ENCODE measurements around the gene NRXN2.

Gene NRXN2

DNA sequence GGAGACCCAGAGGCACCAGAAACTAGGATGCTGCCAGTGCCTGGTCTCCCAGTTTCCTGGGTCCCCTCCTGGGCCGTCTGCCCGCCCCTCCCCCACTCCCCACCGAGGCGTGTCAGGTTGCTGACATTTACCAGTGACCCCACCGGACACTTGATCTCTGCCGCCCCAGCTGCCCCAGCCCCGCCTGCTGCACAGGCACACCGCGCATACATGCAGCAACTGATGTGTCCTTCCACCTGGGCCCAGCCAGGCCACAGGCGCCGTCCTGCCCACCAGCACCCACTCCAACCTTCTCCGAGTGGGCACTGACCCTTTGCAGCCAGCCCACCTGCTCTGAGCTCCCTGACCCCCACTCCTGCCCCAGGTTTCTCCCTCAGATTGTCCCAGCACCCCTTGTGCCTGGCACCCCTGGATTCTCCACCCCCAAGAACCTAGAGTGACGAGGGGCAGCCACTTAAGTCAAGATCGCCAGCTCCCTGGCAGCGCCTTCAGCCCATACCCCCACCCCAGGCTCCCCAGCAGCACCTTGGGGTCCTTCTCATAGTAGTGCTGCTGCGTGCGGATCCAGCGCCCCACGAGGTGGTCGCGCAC, 36.2 kb upstream of the NRXN2 start:
- DNase-seq (ENCODE audit: low read depth in 2 of 2), result no peak

DNA sequence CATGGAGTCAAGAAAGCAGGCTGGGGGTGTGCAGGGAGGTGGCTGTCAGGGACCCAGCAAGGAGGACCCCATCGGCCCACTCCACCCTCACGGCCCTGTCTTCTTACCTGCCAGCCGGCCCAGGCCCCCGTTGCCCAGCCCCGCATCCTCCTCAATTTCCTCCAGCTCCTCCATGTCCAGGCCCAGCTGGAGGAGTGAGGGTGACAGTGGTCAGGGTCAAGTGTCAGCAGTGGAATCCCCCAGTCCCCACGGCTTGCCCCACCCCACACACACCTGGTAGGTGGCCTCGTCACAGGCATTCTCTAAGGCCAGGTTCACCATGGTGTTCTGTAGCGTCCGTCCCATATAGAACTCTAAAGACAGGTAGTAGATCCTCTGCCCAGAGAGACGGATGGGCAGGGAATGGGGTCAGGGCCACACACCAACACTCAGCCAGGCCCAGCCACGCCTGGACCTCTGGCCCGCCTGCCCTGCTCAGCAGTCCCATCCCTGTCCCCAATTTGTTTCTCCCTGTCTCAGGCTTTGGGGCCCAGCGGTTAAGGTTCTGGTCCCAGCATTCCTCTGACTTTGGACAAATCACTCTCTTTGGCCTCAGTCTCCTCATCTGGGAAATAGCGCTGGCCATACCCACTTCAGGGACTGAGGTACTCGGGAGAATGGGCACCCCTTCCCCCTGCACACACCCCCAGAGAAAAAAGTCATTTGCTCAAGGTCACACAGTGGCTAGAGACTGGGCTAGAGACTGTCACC, 35.5 kb upstream of the NRXN2 start:
- DNase-seq (ENCODE audit: low read depth in 2 of 2), result no peak

DNA sequence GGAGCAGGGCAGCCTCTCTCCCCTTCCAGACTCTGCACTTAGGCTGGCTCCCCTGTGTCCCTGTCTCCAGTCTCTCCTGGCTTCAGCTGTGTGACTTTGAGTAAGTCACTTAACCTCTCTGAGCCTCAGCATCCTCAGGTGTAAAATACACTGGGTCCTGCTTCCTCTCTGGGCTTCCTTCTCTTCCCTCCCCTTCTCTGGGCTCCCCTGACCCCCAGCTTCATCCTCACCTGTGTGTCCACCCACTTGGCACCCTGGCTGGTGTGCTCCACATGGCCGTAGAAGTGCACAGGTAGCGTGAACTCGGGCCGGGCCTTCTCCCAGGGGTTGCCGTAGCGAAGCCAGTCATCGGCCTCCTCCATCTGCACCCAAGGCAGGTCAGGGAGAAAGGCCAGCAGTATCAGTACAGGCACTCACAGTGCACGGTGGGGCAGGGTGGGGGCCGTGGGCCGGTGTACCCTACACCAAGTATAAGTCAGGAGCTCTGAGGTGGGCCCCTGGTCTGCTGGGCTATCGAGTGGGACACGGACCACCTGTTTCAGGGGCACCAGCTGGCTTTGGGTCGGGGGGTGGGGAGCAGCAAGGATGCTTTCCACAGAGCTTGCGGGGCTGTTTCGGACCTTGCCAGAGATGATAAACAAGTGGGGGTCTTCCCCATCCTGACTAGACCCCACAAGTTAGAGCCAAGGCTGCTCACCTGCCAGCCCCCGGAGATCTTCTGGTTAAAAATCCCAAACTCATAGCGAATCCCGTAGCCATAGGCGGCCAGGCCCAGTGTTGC, 34.7 kb upstream of the NRXN2 start:
- DNase-seq (ENCODE audit: low read depth in 2 of 2), result no peak

DNA sequence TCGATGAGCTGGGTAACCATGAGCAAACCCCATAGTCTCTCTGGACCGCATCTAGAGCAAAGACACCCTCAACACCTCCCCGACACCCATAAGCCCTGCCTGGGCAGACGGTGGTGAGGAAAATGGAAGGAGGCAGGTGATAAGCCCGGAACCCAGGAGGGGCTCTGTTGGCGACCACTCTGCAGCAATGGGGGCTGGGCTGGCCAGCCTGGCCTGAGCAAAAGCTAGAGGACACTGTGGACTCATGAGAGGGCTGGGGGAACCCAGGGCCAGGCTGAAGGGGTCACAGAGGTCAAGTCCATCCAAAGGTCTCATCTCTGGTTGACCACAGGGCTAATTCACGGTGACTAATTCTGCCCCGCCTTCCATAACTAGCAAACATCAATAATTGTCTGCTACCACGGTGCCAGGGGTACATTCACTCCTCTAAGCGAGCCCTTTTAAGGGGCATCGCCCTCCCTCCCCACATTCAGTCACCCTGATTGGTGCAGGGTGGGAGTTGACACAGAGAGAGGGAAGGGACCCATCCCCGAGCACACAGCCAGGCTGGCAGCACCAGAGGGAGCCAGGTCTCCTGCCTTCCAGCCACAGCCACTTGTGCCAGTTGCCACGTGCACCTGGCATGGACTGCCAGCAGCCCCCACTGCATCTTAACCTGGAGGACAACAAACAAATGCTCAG, 32.8 kb upstream of the NRXN2 start:
- no peak for DNase-seq (ENCODE audit: low read depth in 2 of 2)

DNA sequence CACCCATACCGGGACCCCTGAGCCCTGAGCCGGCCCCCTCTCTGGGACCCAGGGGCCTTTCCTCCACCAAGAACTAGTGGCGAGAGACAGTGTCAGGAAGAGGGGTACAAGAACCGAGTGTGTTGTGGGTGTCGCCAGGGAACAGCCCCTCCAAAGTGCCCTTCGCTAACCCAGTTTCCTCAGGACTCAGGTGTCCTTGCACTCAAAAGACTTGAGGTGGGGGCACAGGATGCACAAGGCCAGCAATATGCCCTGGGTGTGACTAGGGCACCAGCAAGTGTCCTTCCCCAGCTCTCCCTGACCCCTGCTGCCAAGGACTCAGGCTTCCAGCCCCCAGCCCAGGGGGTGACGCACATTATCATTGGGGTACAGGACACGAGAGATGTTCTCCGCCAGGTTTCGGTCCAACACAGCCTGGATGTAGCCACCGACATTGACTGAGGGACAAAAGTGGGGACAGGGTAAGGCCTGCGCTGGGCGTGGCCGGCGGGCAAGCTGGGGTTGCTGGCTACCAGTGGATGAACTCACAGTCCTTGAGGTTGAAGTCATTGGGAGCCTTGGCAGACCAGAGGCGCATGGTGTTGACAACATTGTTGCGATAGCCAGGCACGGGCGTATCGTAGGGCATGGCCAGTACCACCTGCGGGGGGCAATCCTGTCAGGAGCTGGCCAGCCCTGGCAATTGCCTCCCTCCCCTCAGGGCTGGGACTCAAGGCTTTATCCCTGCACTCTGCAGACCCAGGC, 32.1 kb upstream of the NRXN2 start:
- no peak for DNase-seq (ENCODE audit: low read depth in 2 of 2)

DNA sequence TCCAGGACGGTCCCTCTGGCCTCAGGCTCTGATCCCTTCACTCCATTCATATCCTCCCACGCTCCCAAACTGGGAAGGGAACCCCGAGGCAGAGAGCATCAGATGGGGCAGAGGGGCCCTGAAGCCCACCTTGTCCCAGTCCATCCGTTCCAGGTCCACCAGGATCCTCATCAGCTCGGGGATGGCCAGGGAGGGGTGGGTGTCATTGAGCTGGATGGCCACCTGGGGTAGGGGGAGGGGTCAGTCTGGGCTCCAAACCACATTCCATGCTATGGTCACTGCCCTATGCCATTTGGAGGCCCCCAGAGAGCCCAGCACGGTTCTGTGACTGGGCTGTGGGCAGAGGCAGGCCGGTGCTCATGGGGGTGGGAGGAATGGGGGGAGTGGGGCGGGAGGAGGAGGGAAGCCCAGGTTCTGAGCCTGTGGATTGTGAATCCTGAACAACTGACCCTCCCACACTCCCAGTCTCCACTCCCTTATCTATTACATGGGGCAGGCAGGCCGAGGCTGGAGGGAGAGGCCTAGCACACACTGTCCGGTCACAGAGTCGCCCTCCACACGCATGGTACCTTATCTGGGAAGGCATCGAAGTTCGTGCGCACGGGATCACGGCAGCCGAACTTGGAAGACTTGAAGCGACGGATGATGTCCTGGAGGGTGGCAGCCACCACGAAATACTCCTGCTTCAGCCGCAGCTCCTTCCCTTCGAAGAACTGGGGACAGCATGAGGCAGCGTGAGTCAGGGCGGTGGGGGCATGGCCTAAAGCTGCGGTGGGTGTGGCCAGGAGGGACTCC, 31.3 kb upstream of the NRXN2 start:
- no peak for DNase-seq (ENCODE audit: low read depth in 2 of 2)

DNA sequence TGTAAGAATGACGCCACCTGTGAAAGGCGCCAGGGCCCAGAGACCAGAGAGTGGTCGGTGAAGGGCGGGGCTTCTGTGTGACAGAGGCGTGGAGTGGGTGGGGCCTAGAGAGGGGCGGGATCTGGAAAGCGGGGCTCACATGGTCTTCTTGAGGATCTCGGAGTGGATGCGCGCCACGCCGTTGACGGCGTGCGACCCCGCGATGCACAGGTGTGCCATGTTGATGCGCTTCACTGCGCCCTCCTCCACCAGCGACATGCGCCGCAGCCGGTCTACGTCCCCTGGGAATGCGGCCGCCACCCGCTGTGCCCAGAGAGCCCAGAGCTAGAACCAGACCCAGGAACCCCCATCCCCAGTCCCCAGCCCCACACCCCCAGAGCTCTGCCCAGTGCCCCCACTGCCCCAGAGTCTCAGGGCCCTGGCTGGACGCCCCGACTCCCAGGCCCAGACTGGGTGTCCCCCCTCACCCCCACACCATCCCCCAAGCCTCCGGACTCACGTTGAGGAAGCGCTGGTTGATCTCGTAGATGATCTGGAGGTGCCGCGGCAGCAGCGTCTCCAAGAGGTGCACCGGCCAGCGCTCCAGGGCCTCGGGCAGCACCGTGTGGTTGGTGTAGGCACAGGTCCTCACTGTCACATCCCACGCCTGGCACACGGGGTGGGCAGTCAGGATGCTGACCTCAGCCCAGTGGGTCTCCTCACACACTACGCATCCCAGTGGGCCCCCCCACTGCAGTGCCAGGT, 30.6 kb upstream of the NRXN2 start:
- no peak for DNase-seq (ENCODE audit: low read depth in 2 of 2)

DNA sequence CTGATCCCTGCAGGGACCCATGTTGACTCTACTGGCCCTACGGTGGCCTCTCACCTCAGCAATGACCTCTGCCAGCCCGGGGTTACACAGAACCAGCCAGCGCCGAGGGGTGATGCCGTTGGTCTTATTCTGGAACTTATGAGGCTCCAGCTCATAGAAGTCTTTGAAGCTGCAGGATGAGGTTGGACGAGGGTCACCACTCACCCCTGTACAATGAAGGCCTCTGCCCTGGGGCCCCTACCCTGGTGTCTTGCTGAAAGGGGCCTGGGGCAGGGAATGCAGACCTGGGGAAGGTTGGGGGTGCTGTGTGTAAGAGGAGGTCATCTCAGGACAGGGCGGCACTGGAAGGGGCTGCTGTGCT, 30.0 kb upstream of the NRXN2 start:
- DNase-seq (ENCODE audit: low read depth in 2 of 2), result no peak

DNA sequence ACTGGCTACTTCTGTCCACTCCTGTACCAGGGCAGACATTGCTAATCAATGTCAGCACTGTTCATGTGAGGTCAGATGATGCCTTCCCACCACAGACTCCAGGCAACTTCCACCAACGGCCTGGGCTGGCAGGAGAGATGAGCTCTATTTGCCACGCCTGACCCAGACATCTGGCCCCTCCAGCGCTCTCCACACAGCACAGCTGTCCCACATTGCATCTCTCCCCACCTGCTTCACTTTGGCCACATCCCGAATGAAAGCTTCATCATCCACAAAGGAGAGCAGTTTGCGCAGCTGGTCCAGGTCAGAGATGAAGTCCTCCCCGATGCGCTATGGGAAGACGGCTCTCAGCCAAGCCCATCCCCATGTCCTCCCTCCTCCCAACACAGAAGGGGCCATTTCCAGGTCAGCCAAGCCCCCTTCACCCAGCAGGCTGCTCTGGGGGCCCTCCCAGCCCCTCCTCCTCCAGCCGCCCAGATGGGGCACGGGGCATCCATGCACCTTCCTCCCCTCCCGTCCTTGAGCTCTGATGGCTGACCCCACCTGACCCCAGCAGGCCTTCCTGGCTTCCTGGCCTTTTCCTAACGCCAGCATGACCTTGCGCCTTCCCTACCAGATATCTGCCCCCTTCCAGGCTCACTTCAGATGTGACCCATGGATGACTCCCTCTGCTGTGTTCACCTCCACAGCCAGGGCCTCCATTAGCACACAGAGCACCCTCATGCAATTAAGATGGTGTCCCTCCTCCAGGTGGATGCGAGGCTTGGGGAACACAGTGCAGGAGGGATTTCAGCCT, 29.4 kb upstream of the NRXN2 start:
- DNase-seq (ENCODE audit: low read depth in 2 of 2), result no peak

DNA sequence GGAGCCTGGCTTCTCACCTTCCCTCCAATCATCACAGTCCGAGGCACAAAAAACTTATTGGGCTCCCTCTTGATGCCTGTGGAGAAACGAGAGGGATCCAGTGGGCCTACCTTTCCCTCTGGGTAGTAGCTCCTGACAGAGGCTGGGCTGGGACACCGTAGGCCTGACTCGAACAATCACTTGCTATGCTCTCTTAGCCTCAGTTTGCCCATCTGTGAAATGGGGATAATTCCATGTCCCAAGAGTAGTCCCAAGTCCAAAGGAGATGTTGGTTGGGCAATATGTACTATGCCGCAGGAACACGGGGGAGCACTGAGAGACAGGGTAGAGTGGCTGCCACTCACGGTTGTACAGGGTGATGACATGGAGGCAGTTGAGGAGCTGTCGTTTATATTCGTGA, 28.6 kb upstream of the NRXN2 start:
- DNase-seq (ENCODE audit: low read depth in 2 of 2), result no peak

DNA sequence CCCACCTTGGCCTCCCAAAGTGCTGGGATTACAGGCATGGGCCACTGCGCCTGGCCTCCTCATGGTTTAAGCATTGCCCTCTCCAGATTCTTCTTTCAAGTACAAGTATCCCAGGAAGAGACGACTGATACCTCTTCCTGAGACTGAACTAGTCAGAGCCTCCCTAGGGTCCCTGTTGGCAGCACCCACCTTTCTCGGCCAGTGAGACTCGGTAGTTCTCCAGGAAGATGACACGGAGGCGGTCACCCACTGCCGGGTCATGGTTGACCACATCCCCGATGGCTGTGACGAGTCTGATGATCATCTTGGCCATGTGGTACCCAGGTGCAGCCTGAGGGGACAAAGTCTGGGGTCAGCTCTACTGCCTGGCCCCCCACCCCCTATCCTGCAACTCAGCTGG, 28.1 kb upstream of the NRXN2 start:
- no peak for DNase-seq (ENCODE audit: low read depth in 2 of 2)

DNA sequence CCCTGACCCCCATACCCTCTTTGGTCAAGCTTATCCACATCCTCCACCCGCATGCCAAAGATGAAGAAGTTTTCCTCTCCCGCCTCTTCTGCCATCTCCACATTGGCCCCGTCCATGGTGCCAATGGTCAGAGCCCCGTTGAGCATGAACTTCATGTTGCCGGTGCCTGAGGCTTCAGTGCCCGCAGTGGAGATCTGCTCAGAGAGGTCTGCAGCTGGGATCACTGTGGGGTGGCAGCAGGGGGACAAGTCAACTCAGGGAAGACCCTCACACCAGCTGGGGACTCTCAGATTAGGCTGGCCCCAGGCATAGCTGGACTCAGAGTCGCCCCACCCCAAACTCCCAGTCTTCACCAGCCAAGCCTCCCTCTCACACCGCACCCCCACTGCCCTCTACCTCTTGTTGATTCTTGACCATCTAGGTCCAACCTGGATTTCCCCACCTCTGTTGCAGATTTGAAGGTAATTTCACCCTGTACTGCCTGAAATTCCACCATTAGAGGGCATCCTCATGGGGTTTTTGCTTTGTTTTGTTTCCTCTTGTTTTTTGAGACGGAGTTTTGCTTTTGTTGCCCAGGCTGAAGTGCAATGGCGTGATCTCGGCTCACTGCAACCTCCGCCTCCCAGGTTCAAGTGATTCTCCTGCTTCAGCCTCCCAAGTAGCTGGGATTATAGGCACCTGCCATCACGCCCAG, 27.5 kb upstream of the NRXN2 start:
- DNase-seq (ENCODE audit: low read depth in 2 of 2), result no peak

DNA sequence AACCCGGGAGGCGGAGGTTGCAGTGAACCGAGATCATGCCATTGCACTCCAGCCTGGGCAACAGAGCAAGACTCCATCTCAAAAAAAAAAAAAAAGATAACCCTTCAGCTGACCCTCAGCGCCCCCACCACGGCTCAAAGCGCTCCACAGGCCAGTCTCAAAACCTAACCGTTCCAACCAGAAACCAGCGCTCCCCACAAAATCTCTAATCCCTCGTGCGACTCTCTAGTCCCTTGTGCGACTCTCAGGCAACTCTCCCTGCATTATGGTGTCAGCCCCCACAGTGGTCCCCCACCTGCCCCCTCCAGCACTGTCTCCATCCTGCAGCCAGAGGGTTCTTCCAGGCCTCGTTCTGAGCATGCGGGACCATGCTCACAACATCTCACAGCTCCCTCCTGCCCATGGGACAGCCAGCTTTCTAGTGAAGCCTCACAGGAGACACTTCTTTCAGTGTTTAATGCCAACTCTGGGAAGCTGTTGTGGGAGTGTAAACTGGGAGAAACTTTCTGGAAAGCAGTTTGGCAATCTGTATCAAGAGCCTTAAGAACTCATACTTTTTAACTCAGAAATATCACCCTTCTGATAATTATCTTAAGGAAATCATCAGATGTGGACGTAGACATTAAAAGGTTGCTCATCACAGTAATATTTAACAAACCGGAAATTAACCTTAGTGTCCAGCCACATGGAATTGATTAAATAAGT, 25.1 kb upstream of the NRXN2 start:
- no peak for DNase-seq (ENCODE audit: low read depth in 2 of 2)

DNA sequence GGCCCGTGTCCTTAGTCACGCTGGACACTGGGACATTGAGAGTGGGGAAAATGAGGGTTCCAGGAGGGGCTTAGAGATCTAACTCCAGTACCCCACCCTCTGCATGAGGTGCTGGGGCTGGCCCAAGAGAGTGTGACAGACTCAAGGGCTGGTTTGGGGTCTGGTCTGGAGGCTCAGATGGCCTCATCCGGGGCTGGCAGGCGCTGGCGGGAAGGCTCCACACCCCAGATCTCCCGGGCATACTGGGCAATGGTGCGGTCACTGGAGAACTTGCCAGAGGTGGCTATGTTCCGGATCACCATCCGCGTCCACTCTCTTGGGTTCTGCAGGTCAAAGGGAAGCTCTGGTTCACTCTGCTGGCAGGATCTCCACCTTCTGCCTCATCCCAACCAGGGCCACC, 23.5 kb upstream of the NRXN2 start:
- no peak for DNase-seq (ENCODE audit: low read depth in 2 of 2)

DNA sequence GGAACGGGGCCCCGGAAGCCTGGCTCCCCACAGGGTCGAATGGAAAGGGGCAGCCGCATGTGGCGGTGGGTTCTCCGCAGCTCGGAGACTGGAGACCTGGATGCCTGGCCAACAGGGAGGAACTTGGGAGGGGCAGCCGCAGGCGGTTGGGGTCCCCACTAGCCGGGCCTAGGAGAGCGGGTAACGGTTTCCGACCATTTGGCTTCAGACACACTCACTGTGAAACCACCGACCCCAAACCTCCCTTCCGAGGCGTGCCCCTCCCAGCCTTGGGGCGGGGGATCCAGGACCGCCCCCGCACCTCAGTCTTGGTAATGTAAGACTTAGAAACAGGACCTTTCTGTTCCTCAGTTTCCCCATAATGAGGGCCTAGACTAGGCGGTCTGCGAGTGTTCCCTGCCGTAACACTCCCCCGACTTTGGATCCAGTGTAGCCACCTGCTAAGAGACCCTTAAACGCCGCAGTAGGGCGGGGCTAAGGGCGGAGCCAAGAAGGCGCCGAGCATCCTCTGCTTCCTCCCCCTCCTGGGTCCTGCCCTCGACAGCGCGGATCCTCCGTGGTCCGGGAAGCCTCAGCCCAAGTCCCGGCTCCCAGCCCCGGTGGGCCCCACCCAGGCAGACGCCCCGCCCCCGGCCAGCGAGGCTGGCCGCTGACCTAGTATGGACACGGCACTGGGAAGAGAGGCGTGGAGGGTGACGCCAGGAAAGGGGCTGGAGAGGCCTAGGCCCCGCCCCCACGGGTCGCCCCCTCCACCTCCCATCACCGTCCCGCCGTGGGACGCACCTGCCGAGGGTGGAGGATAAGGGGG, 22.7 kb upstream of the NRXN2 start:
- DNase-seq (ENCODE audit: low read depth in 2 of 2), result peak; percentile 46 to 57

DNA sequence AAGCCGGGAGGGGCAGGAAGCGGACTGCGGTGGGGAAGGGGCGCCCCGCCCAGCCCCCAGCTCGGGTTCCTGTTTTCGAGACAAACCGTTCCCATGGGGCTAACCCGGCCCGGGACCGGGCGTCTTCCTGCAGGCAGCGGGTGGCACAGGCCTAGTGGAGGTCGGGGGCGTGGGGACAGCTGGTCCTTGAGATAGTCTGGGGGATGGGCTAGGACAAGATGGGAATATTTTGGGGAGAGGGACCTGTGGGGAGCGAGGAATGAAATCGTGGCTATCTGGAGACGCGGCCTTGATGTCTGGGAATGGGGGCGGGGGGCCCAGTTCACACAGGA, 22.2 kb upstream of the NRXN2 start:
- peak; percentile 26 to 41 for DNase-seq (ENCODE audit: low read depth in 2 of 2)

DNA sequence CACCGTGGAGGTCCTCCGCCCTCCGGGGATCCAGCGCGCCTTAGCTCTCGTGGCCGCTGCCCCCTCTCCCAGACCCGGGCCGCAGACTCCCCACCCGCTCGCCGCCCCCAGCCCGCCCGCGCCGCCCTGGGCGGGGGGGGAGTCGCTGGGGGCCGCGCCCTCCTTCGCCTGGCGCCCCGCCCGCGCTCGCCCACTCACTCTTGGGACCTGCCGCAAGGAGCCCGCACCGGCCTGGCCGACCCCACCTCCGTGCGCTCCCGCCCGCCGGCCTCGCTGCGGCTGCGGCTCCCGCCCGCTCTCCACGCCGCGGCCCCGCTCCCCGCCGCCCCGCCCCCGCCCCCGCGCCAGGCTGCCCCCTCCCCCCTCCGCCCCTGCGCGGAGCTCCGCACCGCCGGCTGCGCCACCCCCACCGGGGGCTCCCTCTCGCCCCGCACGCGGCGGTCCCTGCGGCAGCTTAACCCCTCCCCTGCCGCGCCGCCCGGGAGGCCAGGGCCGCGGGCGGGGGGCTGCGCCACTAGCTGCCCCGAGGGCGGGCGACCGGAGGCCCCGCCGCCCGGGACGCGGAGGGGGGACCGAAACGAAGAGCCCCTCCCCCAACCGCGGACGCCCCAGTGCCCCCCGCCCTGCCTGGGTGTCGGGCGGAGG, 21.7 kb upstream of the NRXN2 start:
- peak in 1 of 2 donors; percentile 29 for DNase-seq (ENCODE audit: low read depth in 2 of 2)
